DMS53 treated with DMSO at 0.1 percent for 48 hours (cell line): ENCODE data around the gene UGCG.

Experiments
- DNase-seq: peaks from one replicate; lab custom pipeline; 2025; ENCODE audit not compliant: unreplicated experiment; lab: John Stamatoyannopoulos, UW

UGCG gene

DNA sequence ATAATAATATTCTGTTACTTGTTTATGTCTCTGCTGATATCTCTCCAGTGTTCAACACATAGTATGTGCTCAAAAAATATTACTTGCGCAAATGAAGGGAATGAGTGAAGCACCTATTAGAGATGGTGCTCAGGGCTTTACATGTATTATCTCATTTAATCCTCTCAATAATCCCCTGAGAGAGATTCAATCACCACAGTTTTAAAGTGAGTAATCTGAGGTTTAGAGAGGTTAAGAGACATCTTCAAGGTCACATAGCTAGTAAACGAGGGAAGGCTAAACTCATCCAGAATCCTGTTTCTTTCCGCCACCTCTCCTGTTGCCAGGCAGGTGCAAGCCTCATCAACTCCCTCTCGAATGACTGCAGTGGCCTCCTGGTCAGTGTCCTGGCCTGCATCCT lies 82.0 kb downstream of the UGCG start:
- no peak for DNase-seq

DNA sequence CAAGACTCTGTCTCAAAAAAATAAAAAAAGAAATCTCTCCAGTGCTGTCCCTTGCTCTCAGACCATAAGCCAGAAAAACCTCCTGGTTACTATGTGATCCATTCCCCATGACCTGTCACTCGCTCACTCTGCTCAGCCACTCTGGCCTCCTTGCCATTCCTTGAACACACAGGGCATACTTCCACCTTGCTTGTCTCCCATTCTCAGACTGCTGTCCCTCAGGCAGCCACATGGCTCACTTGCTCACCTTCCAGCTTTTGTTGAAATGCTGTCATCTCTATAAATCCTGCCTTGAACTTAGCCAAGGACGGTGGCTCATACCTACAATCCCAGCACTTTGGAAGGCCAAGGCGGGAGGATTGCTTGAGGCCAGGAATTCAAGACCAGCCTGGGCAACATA lies 82.9 kb downstream of the UGCG start:
- no peak for DNase-seq

DNA sequence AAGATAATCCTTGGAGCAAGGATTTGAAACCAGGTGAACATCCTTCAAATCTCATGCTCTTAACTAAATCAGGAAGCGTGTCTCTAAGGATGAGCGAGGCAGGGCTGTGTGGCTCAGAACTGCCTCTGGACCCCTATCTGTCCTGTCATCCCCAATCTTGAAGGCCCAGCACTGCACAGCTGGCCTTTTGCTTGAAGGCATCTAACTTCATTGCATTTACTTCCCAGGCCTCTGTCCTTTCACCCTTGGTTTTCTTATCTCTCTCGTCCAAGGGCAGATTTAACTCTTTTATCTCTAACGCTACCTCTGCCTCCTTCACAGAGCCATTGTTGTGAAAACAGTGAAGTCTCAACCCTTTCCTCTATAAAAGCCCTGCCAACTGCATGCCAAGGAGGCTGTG lies 83.8 kb downstream of the UGCG start:
- DNase-seq, result no peak

DNA sequence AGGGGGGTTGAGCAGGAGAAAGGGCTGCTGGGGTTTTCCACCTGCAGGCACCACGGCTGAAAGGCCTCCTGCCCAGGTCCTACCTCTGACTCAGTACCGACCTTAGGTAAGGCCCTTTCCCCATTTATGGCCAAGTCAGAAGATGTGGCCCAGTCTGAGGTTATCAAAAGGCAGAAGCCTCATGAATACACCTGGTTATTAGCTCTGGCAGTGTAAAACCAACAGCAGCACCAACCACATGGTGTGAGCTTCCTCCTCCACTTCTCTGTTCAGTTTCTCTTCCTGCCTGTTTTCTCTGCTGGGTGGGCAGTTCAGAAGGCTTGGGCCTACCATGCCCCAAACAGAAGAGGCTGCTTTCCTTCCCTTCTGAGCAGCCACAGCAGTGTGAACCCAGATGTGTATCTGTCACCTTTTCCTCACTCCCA lies 86.9 kb downstream of the UGCG start:
- DNase-seq, result no peak

DNA sequence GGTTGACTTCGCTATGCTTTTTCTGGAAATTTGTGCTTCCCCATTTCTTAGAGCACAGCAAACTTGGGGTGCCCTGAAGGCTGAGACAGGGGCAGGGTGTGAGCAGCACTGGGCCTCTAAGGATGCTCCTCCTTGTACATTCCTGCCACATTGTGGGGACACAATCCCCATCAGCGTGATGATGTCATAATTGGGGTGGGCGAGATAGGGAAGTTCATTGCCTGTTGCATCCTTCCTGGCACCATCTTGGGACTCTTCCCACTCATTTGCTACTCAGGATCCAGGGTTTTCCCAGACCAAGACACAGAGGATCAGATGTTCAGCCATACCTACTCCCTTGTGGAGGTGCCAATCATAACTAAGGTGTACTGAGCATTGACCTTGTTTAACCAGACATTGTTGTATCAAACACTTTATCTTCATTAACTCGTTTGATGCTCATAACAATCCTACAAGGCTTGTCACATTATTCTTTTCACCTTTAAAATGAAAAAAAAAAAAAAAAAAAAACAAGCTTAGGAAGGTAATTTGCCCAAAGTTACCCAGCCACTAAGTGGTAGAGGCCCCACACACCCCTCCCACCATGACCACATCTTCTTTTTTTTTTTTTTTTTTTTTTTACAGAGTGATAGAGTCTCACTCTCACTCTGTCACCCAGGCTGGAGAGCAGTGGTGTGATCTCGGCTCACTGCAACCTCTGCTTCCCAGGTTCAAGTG lies 87.6 kb downstream of the UGCG start:
- DNase-seq, result no peak
